Stimulated activated CD4-positive, alpha-beta T cell treated with anti-CD3 and anti-CD28 coated beads, Interleukin-4, amount 100 ng/mL, for 1 hour (primary cell): ENCODE results near the gene CDC42BPA.
"Not testable (repeated sequence)": the region's sequence is repeated elsewhere in the genome, so short reads cannot be mapped to it uniquely, and the experiment has no call there.

Experiments
- DNase-seq: peaks from one replicate; pipeline ENCODE4 v3.0.0-alpha.2; 2020

CDC42BPA gene

GRCh38 chr1:227257964-227258363, 60.3 kb downstream of the CDC42BPA start:
- no peak for DNase-seq

GRCh38 chr1:227255086-227255732, 63.1 kb downstream of the CDC42BPA start:
- DNase-seq, result no peak

DNA sequence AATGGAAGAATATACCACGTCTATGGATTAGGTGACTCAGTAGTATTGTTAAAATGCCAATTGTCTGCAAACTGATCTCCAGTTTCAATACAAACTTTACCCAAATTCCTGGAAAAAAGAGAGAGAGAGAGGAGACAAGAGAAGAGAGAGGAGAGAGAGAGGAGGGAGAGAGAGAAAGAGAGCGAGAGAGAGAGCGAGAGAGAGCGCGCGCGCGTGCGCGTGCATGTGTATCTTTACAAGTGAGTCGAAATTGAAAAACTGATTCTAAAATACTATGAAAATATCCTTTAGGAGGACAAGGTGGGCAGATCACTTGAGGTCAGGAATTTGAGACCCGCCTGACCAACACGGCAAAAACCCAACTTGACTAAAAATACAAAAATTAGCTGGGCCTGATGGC, 65.2 kb downstream of the CDC42BPA start:
- DNase-seq, result no peak

DNA sequence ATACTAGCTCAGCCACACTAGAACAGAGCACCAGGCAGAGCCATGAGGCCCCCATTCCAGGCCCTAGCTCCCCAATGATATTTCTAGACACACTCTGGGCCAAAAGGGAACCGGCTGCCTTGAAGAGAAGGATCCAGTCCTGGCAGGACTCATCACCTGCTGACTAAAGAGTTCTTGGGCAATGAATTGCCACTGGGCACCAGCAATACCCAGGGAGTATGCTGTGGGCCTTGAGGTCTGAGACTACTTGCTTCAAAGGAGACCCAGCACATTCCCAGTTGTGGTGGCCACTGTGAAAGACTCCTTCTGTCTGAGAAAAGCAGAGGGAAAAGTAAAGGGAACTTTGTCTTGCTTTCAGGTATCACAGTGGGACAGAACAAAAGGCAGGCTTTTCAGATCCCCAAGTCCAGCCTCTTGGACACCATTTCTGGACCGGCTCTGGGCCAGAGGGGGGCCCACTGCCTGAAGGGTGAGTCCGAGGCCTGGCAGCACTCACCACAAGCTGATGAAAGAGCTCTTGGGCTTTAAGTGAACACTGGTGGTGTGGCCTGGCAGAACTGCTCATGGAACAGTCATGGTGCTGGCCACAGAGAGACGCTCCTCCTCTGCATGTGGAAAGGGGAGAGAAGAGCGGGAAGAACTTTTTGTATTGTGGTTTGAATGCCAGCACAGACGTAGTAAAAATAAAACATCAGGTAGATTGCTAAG, 72.5 kb downstream of the CDC42BPA start:
- no peak for DNase-seq

- DNase-seq, result no peak
Observed at GRCh38 chr1:227244339-227245118, 73.8 kb downstream of the CDC42BPA start.

- DNase-seq, result no peak
Observed at GRCh38 chr1:227242811-227243682, 75.2 kb downstream of the CDC42BPA start.

GRCh38 chr1:227240983-227241382, 77.3 kb downstream of the CDC42BPA start:
- DNase-seq, result no peak

- DNase-seq, result no peak
Observed at GRCh38 chr1:227234998-227235405, 83.3 kb downstream of the CDC42BPA start.

- not testable (repeated sequence) for DNase-seq
Observed at GRCh38 chr1:227231128-227231527, 87.2 kb downstream of the CDC42BPA start.

DNA sequence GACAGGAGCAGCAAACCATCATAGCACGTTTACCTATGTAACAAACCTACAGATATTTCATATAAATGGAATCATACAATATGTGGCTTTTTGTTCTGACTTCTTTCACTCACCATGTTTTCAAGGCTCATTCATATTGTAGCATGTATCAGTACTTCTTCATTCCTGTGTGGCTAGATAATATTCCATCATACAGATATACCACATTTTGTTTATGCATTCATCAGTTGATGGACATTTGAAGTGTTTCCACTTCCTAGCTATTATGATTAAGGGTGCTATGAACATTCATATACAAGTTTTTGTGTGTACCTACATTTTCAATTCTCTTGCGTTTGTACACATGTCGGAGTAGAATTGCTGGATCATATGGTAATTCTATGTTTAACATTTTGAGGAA, 90.1 kb downstream of the CDC42BPA start:
- DNase-seq, result no peak

DNA sequence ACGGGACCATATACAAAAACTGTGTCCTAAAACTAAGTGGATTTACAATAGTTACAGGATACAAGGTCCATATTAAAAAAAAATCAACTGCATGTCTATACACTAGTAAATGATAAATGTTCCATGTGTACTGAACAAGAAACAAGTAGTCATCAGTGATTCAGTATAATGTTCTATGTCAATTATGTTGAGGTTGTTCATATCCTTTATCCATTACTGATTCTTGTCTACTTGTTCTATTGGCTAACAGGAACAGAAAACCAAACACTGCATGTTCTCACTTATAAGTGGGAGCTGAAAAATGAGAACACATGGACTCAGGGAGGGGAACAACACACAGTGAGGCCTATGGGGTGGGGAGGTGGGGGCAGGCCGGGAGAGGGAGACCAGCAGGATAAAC, 90.5 kb downstream of the CDC42BPA start:
- DNase-seq, result no peak

GRCh38 chr1:227225715-227226346, 92.5 kb downstream of the CDC42BPA start:
- DNase-seq, result no peak

DNA sequence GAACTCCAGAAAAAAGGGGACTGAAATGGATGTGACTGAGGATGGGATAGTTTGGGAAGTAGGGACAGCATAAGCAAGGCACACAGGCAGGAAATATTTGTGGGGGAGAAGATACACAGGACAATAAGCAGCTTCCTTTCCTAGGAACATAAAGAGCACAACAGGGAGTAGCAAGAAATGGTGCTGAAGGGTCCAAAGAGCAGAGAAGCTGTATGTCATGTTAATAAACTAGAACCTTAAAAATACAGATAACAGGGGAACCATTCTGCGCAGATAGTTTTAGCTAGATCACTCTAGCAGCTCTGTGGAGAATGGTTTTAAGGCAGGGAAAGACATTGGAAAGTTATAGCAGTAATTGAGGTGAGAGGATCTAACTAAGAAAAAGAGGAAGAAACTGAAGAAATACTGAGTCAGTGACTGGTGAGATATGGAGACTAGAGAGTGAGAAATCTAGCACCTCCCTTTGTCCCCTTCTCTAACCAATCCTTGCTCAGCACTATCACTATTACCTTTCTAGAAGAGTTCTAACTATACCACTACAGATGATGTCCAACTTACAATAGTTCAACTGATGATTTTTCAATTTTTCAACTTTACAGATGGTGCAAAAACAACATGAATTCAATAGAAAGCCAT, 95.0 kb downstream of the CDC42BPA start:
- no peak for DNase-seq

DNA sequence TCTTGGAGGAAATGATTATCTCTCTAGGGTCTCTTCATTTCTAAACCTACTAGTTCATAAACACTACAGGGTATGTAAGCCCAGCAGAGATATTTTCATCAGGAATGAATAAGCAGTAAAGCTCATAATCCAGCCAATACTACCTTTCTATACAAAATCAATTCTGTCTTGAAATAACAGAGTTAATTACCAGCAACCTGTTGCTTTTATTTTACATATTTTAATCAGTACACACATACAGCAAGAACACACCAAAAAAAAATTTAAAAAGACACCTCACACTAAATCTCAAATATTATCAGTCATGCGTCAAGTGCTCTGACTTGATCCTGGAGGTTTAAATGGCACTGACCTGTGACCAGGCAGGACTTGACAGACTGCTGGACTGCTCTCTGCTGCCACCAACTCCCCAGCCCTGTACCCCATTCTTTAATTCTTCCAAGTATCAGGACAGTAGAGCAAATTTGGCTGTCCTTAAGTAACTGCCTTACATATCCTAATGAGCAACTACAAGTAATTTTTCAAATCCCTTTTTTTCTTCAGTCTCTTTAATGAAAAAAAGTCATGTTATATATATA, 98.5 kb downstream of the CDC42BPA start:
- DNase-seq, result no peak

DNA sequence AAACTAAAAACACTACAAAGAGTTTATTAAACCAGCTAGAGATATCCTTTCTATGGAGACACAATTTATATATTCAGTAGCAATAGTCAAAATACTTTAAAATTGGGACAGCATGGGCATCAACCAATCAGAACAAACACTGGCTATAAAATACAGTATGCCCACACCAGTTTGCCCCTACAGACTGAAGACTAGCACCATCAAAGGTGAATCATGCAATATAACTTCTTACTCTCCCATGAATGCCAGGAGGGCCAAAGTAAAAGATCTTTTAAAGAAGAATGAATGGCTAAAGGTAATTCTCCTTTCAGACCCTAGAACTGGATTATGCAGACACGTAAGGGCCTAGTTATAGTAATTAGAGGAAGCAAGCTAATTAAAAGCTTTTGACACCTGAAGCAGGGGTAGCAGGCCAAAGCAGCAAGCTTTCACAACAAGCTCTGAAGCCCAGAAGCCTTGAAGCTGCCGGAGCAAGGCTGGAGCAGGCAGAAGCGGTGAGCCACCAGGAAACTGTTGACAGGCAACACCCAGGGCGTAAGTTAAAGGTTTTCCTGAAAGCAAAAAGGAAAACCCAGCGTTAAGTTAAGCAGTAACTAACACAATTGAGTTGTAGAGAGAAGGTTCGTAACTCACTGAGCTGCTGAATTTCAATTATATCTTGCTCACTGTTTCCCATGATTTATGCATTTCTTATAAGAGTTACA, 99.3 kb downstream of the CDC42BPA start:
- DNase-seq, result no peak

- no peak for DNase-seq
Observed at GRCh38 chr1:227215863-227216510, 102.3 kb downstream of the CDC42BPA start.

- no peak for DNase-seq
Observed at GRCh38 chr1:227214207-227214606, 104.1 kb downstream of the CDC42BPA start.

GRCh38 chr1:227213426-227213825, 104.9 kb downstream of the CDC42BPA start:
- no peak for DNase-seq

DNA sequence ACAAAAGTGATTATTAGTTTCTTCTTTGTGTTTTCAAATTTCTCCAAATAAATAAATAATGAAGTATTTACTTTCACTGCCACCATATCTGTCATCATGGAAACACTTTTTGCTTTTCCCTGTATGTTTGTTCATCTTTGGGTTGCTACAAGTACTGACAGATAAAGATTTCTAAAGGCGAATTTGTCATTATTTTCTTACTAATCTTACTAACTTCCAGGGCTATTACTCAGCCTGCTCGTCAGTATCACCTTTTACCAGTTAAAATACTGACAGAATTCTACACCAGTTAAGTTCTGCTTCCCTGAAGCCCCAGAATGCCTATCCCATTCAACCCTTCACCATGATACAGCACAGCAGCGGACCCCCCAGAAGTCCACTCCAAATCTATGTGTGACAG, 106.1 kb downstream of the CDC42BPA start:
- DNase-seq, result no peak

DNA sequence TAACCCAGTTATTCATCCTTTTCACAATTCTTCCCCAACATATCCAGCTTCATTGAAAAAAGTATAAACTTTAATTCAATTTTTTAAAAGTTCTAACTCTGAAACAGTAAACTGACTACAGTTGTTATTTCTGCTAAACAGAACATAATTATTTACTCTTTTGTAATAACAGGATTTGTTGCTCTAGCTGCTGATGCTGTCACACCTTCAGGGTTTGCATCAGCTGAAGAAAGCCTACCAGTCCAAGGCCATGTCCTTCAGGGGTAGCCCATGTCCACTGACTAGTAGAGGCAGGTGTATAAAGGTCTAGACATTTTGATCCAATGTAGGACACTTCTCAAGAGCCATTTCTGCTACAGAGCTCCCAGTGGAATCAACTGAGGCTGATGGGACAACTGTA, 107.7 kb downstream of the CDC42BPA start:
- no peak for DNase-seq
